ENCODE measurements around the gene GLT8D1. TPM values are rescaled to one million over a fixed set of nuclear protein-coding genes. Genes with fewer than 3 reads are reported as not detected.

Gene GLT8D1
- total and polyA plus RNA-seq, 2 of the 13 experiments (the other 11 are each of a cell fraction or from before 2014, with no cell fraction given), result 110 to 121 TPM

DNA sequence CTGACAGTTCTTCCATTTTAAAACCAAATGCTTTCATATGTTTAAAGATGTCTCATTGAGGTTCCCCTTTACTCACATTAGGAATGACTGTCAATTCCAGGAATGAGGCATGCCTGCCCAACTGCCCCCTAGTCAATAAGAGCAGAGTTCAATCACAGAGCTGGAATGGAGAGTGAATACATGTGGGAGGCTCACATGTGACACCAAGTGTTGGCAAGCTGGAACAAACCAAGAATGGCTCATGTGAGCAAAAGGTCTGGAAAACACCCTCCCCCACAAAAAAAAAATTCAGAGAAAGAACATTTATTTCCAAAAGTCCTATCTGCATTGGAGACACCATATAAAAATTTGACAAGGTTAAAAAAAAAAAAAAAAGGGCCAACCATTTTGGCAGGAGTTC lies 23.6 kb downstream of the GLT8D1 start (continued):
- TF ChIP-seq, protein P1, sequence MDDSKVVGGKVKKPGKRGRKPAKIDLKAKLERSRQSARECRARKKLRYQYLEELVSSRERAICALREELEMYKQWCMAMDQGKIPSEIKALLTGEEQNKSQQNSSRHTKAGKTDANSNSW (CRISPR knock-in tag; IDR thresholded peaks at IDR 0.05; ENCODE audit: borderline replicate concordance), result no peak
- no peak for TF ChIP-seq ZNF382 (CRISPR knock-in tag; IDR thresholded peaks at IDR 0.05; ENCODE audit: borderline replicate concordance)
- TF ChIP-seq REXO4 (CRISPR knock-in tag; IDR thresholded peaks at IDR 0.05; ENCODE audit: borderline replicate concordance), result no peak
- TF ChIP-seq, protein P2, sequence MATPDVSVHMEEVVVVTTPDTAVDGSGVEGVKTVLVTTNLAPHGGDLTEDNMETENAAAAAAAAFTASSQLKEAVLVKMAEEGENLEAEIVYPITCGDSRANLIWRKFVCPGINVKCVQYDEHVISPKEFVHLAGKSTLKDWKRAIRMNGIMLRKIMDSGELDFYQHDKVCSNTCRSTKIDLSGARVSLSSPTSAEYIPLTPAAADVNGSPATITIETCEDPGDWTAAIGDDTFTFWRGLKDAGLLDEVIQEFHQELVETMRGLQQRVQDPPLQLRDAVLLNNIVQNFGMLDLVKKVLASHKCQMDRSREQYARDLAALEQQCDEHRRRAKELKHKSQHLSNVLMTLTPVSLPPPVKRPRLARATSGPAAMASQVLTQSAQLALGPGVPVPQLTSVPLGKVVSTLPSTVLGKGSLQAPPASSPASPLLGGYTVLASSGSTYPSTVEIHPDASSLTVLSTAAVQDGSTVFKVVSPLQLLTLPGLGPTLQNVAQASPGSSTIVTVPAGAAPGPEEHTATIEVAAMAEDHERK (CRISPR knock-in tag; IDR thresholded peaks at IDR 0.05; ENCODE audit: low read depth), result no peak
- TF ChIP-seq, protein P3, sequence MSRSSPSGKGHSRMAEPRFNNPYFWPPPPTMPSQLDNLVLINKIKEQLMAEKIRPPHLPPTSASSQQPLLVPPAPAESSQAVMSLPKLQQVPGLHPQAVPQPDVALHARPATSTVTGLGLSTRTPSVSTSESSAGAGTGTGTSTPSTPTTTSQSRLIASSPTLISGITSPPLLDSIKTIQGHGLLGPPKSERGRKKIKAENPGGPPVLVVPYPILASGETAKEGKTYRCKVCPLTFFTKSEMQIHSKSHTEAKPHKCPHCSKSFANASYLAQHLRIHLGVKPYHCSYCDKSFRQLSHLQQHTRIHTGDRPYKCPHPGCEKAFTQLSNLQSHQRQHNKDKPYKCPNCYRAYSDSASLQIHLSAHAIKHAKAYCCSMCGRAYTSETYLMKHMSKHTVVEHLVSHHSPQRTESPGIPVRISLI (CRISPR knock-in tag; IDR thresholded peaks at IDR 0.05; ENCODE audit: borderline replicate concordance), result peak; percentile 62; the same call in 1 of the 2 replicates
- TF ChIP-seq EP300 (IDR thresholded peaks at IDR 0.05; ENCODE audit: low read depth in 2 of 2, low read length in 2 of 2), result peak in 1 of 2 experiments; percentile 63; a peak in 1 of 4 replicates
- TF ChIP-seq EP300 (CRISPR knock-in tag; IDR thresholded peaks at IDR 0.05; ENCODE audit: borderline replicate concordance), result no peak
- TF ChIP-seq ZNF3 (CRISPR knock-in tag; IDR thresholded peaks at IDR 0.05), result no peak
- peak; percentile 47; the same call in 1 of the 2 replicates for TF ChIP-seq ZNF264 (CRISPR knock-in tag; IDR thresholded peaks at IDR 0.05)
- TF ChIP-seq, protein P4, sequence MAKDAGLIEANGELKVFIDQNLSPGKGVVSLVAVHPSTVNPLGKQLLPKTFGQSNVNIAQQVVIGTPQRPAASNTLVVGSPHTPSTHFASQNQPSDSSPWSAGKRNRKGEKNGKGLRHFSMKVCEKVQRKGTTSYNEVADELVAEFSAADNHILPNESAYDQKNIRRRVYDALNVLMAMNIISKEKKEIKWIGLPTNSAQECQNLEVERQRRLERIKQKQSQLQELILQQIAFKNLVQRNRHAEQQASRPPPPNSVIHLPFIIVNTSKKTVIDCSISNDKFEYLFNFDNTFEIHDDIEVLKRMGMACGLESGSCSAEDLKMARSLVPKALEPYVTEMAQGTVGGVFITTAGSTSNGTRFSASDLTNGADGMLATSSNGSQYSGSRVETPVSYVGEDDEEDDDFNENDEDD (CRISPR knock-in tag; IDR thresholded peaks at IDR 0.05; ENCODE audit: borderline replicate concordance), result peak; percentile 60; the same call in 1 of the 2 replicates
- TF ChIP-seq HMG20B (CRISPR knock-in tag; conservative IDR thresholded peaks at IDR 0.05), result 0 out of 2 replicates have a peak, but pooled peaks have one; percentile 29
- no peak for TF ChIP-seq SP4 (CRISPR knock-in tag; IDR thresholded peaks at IDR 0.05)
- peak; percentile 48; the same call in 1 of the 2 replicates for TF ChIP-seq SPEN (CRISPR knock-in tag; IDR thresholded peaks at IDR 0.05; ENCODE audit: low read depth)
- TF ChIP-seq, protein P5, sequence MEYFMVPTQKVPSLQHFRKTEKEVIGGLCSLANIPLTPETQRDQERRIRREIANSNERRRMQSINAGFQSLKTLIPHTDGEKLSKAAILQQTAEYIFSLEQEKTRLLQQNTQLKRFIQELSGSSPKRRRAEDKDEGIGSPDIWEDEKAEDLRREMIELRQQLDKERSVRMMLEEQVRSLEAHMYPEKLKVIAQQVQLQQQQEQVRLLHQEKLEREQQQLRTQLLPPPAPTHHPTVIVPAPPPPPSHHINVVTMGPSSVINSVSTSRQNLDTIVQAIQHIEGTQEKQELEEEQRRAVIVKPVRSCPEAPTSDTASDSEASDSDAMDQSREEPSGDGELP (IDR thresholded peaks at IDR 0.05; ENCODE audit: borderline replicate concordance, low read depth), result peak; percentile 61; the same call in 1 of the 2 replicates
- no peak for TF ChIP-seq FOXA1 (IDR thresholded peaks at IDR 0.05)
- TF ChIP-seq FOXA1 (CRISPR knock-in tag; IDR thresholded peaks at IDR 0.05), result peak; percentile 81
- TF ChIP-seq YY1 (IDR thresholded peaks at IDR 0.05; ENCODE audit: insufficient read depth, insufficient replicate concordance, low read depth, low read length), result no peak
- TF ChIP-seq, protein P6, sequence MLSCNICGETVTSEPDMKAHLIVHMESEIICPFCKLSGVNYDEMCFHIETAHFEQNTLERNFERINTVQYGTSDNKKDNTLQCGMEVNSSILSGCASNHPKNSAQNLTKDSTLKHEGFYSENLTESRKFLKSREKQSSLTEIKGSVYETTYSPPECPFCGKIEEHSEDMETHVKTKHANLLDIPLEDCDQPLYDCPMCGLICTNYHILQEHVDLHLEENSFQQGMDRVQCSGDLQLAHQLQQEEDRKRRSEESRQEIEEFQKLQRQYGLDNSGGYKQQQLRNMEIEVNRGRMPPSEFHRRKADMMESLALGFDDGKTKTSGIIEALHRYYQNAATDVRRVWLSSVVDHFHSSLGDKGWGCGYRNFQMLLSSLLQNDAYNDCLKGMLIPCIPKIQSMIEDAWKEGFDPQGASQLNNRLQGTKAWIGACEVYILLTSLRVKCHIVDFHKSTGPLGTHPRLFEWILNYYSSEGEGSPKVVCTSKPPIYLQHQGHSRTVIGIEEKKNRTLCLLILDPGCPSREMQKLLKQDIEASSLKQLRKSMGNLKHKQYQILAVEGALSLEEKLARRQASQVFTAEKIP (CRISPR knock-in tag; IDR thresholded peaks at IDR 0.05; ENCODE audit: borderline replicate concordance), result no peak
- peak; percentile 80 for TF ChIP-seq RXRB (CRISPR knock-in tag; IDR thresholded peaks at IDR 0.05; ENCODE audit: borderline replicate concordance)

All from HepG2 (cell line).